ENCODE data around the gene PPP2R2B. TPM values are rescaled to one million over a fixed set of nuclear protein-coding genes. Genes with fewer than 3 reads are reported as not detected.

Gene PPP2R2B
- total RNA-seq, 1 donor from 2014 or later, result 54.1 TPM

GRCh38 chr5:146840016-146840415 lies 38.5 kb downstream of the PPP2R2B start:
- intact Hi-C loops (cut with DNase I), result no loop called here
- DNase-seq (ENCODE audit: low spot score) (no peak), ATAC-seq (no peak)

DNA sequence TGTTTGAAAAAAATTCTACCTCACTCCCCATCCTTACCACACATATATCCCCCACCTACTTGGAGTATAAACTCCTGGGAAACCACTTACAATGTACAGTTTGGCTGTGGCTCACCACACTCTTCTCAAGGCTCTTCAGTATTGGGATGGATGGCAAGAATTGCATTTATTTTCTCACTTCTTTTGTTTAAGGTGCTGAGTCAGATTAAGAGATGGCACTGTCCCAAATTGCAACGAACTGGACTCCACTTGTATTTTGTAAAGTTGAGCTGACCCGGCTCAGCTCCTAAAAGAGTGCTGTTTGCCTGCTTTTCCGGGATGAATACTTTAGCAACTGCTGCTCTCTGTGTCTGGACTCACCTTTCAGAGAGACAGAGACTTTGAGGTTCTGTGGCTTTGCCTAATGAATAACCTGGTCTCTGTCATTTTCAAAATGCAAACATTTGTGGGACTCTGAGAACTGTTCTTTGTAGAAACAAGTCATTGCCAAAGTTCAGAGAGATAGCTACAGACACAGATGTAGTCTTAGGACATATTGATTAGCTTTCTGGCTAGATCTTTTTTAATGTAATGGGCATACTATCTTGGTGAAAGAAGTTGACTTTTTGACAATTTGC lies 42.2 kb downstream of the PPP2R2B start:
- ATAC-seq, result no peak

GRCh38 chr5:146832985-146833732 lies 45.4 kb downstream of the PPP2R2B start:
- DNase-seq (ENCODE audit: low spot score), result no peak
- intact Hi-C loops (cut with DNase I), result no loop called here
- ATAC-seq, result no peak

More for the DNA sequence above, 42.2 kb downstream of the PPP2R2B start:
- no peak for DNase-seq (ENCODE audit: low spot score)
- intact Hi-C loops (cut with DNase I), result no loop called here

GRCh38 chr5:146828385-146828784 lies 50.2 kb downstream of the PPP2R2B start:
- DNase-seq (ENCODE audit: low spot score), result no peak
- no peak for ATAC-seq
- intact Hi-C loops (cut with DNase I), result no loop called here

DNA sequence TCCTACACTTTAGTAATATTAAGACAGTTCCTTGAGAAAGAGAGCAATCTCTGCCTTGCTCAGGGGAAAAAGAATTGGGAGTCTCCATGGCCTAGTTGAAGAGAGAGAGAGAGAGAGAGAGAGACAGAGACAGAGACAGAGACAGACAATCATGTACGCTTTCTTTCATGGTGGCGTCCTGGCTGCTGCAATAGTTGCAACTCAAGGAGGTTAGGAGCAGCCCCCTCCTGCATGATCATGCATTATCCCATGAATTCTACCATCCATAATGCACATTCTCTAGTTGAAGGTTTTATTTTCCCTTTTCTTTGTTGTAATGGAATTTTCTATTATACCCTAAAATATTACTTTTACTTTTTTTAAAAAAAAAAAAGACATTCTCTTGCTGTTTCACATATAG lies 50.7 kb downstream of the PPP2R2B start:
- no peak for DNase-seq (ENCODE audit: low spot score)
- intact Hi-C loops (cut with DNase I), result no loop called here
- no peak for ATAC-seq

DNA sequence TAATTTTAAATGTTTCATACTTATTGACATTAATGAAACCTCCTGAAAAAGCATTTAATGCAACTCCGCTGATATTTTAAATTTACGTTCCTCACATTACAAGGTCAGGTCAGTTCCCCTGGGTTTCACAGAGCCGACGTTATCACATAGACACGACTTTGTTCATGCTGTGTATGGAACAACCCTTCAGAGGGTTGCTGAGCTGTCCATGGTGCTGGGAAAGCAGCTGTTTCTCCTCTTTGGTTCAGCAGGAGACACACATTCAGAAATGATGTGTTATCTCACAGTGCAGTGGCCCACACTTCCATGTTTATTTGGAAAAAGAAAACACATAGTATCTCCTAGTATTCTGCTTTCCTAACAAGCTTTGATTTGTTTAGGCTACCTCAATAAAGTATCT lies 53.5 kb downstream of the PPP2R2B start:
- DNase-seq (ENCODE audit: low spot score), result peak; percentile 63
- intact Hi-C loops (cut with DNase I), result no loop called here
- ATAC-seq, result no peak

- intact Hi-C loops (cut with DNase I), result no loop called here
- DNase-seq (ENCODE audit: low spot score) (no peak), ATAC-seq (no peak)
These were observed 56.8 kb downstream of the PPP2R2B start for GRCh38 chr5:146821732-146822131.

GRCh38 chr5:146820987-146821386 lies 57.6 kb downstream of the PPP2R2B start:
- ATAC-seq (no peak), DNase-seq (ENCODE audit: low spot score) (no peak)
- intact Hi-C loops (cut with DNase I), result no loop called here

DNA sequence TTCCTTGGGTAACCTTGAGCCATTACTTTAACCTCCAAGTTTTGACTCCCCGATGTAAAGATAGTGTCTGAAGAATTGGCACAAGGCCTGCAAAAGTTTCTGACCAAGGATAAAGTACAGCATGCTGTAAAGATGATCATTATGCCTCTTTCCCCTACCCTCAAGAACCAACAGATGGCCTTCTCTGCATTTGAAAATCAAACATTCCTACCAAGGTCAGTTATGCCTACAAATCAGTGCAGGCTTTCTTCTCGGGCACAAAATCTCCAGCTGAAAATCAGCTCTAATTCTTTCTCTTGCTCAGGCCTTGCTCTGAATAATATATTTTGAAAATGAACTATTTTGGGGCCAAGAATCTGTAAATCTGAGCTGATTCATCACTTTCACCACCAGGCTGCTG lies 59.7 kb downstream of the PPP2R2B start:
- intact Hi-C loops (cut with DNase I), result no loop called here
- DNase-seq (ENCODE audit: low spot score), result no peak
- ATAC-seq, result no peak

GRCh38 chr5:146817973-146818372 lies 60.6 kb downstream of the PPP2R2B start:
- intact Hi-C loops (cut with DNase I), result no loop called here
- DNase-seq (ENCODE audit: low spot score) (no peak), ATAC-seq (no peak)

- DNase-seq (ENCODE audit: low spot score) (no peak), ATAC-seq (no peak)
- intact Hi-C loops (cut with DNase I), result no loop called here
These were observed 61.7 kb downstream of the PPP2R2B start for GRCh38 chr5:146816775-146817387.

- ATAC-seq, result no peak
- intact Hi-C loops (cut with DNase I), result no loop called here
- DNase-seq (ENCODE audit: low spot score), result no peak
These were observed 63.1 kb downstream of the PPP2R2B start for GRCh38 chr5:146815411-146815810.

GRCh38 chr5:146813346-146814157 lies 65.0 kb downstream of the PPP2R2B start:
- ATAC-seq, result no peak
- intact Hi-C loops (cut with DNase I), result no loop called here
- no peak for DNase-seq (ENCODE audit: low spot score)

DNA sequence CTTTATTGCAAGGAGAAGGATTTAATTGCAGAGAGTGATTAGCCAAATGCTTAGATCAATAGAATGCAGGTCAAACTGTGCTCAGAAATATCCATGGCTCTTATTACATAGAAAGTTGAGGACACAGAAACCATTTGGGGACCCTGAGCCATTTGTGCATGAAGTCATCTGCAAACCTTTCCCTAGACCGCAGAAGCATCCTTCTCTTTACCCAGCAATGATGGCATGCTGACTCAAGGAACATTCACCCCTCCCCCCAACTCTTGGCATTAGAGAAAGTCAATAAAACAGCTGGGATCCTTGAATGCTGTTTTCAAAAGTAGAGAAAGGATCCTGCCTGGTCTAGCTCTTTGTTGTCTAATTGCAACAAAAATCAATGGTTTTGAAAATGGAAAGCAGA lies 73.5 kb downstream of the PPP2R2B start:
- DNase-seq (ENCODE audit: low spot score), result no peak
- no peak for ATAC-seq
- intact Hi-C loops (cut with DNase I), result no loop called here

DNA sequence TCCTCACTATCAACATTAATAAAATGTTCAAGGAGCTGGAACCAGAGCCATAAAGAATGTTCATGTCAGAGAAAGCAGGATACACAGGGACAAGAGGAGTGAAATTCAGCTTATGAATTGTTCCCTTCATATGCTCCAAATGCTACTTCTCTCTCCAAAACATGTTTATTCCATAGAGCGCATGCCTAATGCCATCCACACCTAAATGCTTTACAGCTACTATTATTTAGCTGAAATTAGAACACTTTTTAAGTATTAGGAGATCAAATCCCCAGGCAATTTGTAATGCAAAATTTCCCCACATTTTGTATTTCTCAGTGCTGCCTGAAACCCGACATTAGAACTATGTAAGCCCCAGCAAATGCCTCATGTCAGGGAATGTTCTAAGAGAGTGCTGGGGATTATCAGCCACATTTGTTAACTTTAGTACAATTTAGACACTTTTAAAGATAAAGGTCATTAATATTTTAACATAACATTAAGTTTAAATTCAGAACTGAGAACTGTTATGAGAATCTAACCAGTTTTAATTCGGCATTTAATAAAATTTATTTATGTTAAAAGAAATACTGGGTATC lies 75.5 kb downstream of the PPP2R2B start:
- DNase-seq (ENCODE audit: low spot score) (no peak), ATAC-seq (no peak)
- intact Hi-C loops (cut with DNase I), result no loop called here

DNA sequence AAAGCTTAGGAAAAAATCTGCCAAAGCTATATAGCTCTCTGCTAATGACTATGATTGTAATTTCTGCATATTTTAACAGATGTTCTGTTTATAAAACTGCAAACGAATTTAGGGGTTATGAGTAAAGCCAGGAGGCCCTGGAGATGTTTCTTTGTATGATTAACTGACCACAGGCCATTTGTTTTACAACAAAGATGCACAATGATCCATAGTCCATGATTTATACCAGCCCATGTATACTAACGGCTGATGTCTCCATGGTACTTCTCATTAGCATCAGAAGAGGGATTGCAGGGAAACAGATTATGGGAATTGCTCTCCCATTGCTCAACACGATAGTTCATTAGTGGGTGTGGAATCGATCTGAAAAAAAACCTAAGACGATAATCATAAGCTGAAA lies 78.9 kb downstream of the PPP2R2B start:
- intact Hi-C loops (cut with DNase I), result no loop called here
- DNase-seq (ENCODE audit: low spot score), result no peak

DNA sequence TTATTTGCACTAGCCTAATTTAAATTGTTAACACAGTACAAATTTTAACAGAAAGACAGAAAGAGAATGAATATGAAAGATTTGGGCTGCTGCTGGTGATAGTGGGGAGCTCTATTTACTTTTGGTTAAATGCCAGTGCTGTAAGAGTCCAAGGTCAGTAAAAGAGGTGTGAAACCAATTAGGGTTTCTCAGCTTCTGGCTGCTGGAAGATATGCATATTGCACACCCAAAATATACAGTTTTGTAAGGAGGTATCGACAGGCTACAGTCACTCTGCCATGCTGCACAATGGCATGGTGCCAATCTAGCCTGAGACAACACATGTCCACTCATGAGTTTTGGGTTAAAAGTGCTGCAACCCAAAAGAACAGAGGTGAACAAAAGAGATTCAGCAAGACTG lies 79.3 kb downstream of the PPP2R2B start:
- ATAC-seq, result no peak
- intact Hi-C loops (cut with DNase I), result no loop called here

More for the DNA sequence above, 78.9 kb downstream of the PPP2R2B start:
- ATAC-seq, result no peak

DNA sequence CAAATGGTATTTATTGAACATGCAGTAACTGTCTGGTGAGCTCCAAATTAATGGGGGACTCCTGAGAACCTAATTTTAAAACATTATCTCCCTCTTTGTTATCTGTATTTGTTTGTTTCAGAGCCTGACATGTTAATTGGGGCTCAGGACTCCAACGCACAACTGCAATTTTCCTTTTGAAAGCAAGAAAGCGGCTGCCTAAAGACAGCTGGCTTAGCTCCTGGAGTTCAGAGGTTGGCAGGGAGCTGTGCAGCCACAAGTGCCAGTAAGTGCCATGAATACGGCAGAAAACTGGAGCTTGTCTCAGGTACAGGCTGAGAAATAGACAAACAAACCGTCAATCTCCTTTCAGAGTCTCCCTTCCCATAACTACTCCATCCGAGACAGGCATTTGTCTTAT lies 80.9 kb downstream of the PPP2R2B start:
- intact Hi-C loops (cut with DNase I), result no loop called here
- DNase-seq (ENCODE audit: low spot score), result no peak

More for the DNA sequence above, 79.3 kb downstream of the PPP2R2B start:
- DNase-seq (ENCODE audit: low spot score), result no peak

DNA sequence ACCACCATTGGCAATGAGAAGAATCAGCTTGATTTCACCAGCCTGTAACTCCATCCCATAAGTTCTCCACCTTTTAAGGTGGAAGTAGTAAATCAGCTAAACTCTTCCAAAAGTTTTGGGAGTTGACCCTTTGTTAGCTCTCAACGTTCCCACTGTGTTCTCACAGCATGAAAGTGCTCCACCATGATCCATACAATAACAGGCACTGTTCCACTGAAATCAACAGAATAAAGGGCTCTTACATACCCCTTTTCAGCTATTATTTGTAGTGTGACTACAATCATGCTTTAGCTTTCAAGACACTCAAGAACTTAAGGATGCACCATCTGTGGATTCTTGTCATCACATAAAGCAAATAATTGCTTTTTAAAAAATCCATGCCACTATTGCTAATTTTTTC lies 81.6 kb downstream of the PPP2R2B start:
- ATAC-seq (no peak), DNase-seq (ENCODE audit: low spot score) (no peak)
- intact Hi-C loops (cut with DNase I), result no loop called here

More for the DNA sequence above, 80.9 kb downstream of the PPP2R2B start:
- ATAC-seq, result no peak
